Measurements from ENCODE around the gene KLHL8. TPM values are rescaled to one million over a fixed set of nuclear protein-coding genes. Genes with fewer than 3 reads are reported as not detected.

KLHL8 gene
- total RNA-seq (ENCODE audit: low replicate concordance): 15.4 and 68.0 TPM in 2 replicates

DNA sequence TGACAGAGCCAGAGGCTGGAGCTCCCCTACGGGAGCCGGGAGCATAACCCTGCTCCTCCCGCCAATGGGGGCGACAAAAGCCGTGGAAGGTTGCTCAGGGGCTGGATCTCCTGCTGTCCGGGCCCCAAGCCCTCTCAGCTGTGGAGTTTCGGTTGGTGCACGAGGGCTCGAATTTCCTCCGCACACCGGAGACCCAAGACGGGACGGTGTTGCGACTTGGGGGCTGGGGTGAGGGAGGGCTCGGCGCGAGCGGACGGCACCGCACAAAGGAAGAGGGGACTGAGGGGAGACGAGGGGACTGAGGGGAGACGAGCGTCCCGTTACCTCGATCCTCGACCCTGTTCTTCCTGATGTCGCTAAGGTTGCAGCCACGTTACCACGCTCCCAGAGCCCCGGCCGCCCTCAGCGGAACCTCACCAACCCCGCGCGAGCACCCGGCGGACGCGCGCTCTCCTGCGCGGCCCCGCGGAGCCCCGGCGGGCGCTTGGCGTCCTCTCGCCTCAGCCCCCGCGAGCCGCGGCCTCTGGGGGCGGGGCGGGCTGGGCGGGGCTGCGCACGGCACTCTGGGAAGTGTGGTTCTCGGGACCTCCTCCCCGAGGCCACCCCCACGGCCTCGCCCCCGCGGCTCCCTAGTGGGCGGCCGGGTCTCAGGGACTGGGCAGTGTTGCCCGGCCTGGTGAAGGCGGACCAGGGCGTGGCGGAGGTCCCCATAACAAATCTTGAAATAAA, at the start of gene KLHL8:
KLHL8 (minus strand) TSS at position 525 of the 729 bp plus-strand sequence. CDS start 25,079 bp downstream, outside the sequence.

Other genes with a start within 250 kb of the KLHL8 start
- gene HSD17B13, start 102.3 kb upstream of the KLHL8 start, total RNA-seq (ENCODE audit: low replicate concordance): 0.08 and 0.12 TPM in 2 replicates
- gene HSD17B11, start 170.6 kb upstream of the KLHL8 start, total RNA-seq (ENCODE audit: low replicate concordance): 19.4 and 21.6 TPM in 2 replicates
- 13.8 and 20.5 TPM in 2 replicates for gene NUDT9, start 202.0 kb upstream of the KLHL8 start, total RNA-seq (ENCODE audit: low replicate concordance)